ENCODE measurements around the gene CES2.

CES2 gene

GRCh38 chr16:66950971-66951790 lies 15.9 kb downstream of the CES2 start:
- Histone ChIP-seq H3K4me1 (ENCODE audit: insufficient read depth, low read length, severe bottlenecking) (peaks cover 4% of the 10 kb centered on the region), H2AFZ (ENCODE audit: low read length) (no peak overlapping the region), H3K4me3 (ENCODE audit: low read depth, low read length, poor library complexity, severe bottlenecking) (no peak overlapping the region), H3K9me3 (ENCODE audit: low read length) (0 out of 2 replicates have a peak, but pooled peaks cover 3% of the 10 kb centered on the region), H3K9me2 (ENCODE audit: low read depth, low read length) (no peaks in the 10 kb centered on the region), H3K9ac (ENCODE audit: low read length) (no peak overlapping the region), H4K20me1 (ENCODE audit: insufficient read depth, low read length) (no peaks in the 10 kb centered on the region), H3K36me3 (ENCODE audit: insufficient read depth, low read length) (no peaks in the 10 kb centered on the region), H3F3A (ENCODE audit: insufficient read depth, low read length) (no peaks in the 10 kb centered on the region), H3K27ac (ENCODE audit: low read depth, low read length, poor library complexity, severe bottlenecking) (no peak overlapping the region), H3K27me3 (ENCODE audit: insufficient read depth, low read length) (peaks cover 4% of the 10 kb centered on the region; the same call in 1 of the 2 replicates), H3K4me2 (ENCODE audit: low read length) (no peak overlapping the region), H3K79me2 (ENCODE audit: insufficient read depth, low read length) (no peaks in the 10 kb centered on the region)
- TF ChIP-seq CTCF (IDR thresholded peaks at IDR 0.05; ENCODE audit: low read length) = no peak
- TF ChIP-seq EZH2 (IDR thresholded peaks at IDR 0.05; ENCODE audit: borderline replicate concordance, low read length) = no peak

GRCh38 chr16:66952430-66953110 lies 17.3 kb downstream of the CES2 start:
- 0 out of 2 replicates have a peak, but pooled peaks cover 3% of the 10 kb centered on the region for H3K9me3 ChIP-seq (ENCODE audit: low read length)
- H3K9me2 ChIP-seq (ENCODE audit: low read depth, low read length) = no peaks in the 10 kb centered on the region

More at GRCh38 chr16:66952430-66953110, 17.3 kb downstream of the CES2 start:
- no peaks in the 10 kb centered on the region; the same call in 1 of the 2 replicates for H3K27me3 ChIP-seq (ENCODE audit: insufficient read depth, low read length)
- TF ChIP-seq EZH2 (IDR thresholded peaks at IDR 0.05; ENCODE audit: borderline replicate concordance, low read length) = no peak
- TF ChIP-seq CTCF (IDR thresholded peaks at IDR 0.05; ENCODE audit: low read length) = no peak
- H3F3A ChIP-seq (ENCODE audit: insufficient read depth, low read length) = no peaks in the 10 kb centered on the region
- H3K27ac ChIP-seq (ENCODE audit: low read depth, low read length, poor library complexity, severe bottlenecking) = no peak overlapping the region
- no peaks in the 10 kb centered on the region for H3K36me3 ChIP-seq (ENCODE audit: insufficient read depth, low read length)
- no peak overlapping the region for H3K4me2 ChIP-seq (ENCODE audit: low read length)
- no peaks in the 10 kb centered on the region for H3K79me2 ChIP-seq (ENCODE audit: insufficient read depth, low read length)
- no peak overlapping the region for H2AFZ ChIP-seq (ENCODE audit: low read length)
- no peaks in the 10 kb centered on the region for H4K20me1 ChIP-seq (ENCODE audit: insufficient read depth, low read length)
- no peak overlapping the region for H3K4me3 ChIP-seq (ENCODE audit: low read depth, low read length, poor library complexity, severe bottlenecking)
- no peak overlapping the region for H3K9ac ChIP-seq (ENCODE audit: low read length)
- H3K4me1 ChIP-seq (ENCODE audit: insufficient read depth, low read length, severe bottlenecking) = peaks cover 3% of the 10 kb centered on the region
